Measurements from ENCODE around the gene BMP2K.
"Not testable (repeated sequence)": the region's sequence is repeated elsewhere in the genome, so short reads cannot be mapped to it uniquely, and the experiment has no call there.

Gene BMP2K

DNA sequence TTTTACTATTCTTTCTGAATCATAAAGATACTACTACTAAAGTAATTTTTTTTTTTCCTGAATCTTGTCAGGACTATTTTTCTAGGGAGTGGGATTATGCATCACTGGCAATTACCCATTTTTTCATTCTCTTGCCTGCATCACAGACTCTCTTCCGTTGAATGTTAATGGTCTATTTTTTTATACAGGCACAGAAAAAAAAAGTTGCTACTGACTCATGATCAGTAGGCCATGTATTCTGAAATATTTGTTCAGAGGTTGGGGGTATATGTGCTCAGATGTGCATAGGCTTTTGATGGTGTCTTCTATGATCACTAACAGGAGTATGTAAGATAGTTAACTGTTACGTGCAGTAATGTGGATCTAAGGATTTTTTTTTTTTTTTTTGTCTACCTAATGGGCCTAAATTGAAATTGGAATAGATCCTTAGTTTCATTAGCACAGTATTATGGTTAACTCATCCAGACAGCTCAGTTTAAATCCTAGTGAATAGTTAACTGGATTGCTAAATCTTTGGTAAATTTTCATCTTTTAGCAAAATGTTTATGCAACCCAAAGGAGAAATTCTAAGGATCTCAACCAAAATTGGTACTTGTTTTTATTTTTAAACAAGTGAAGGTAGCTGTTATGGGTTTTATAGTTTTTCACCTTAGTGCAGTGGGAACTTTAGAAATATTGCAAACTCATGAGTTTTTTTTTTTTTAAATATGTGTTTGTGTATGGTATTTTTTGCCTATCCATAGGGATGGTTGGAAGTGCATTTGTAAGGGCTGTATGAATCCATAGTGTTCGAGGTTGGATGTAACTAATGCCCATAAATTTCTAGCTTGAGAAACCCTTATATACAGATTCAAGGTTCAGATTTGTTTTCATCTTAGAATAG lies 12.1 kb downstream of the BMP2K start:
- ATAC-seq (ENCODE audit: low read depth) (no peak), DNase-seq (ENCODE audit: low spot score in 2 of 2) (no peak)
- H3K4me3 Mint-ChIP-seq: no peak overlapping the region
- H3K27ac Mint-ChIP-seq: peak overlapping the region; percentile 5
- peaks cover 47% of the 10 kb centered on the region for H3K4me1 Mint-ChIP-seq
- H3K27me3 Mint-ChIP-seq: no peaks in the 10 kb centered on the region
- H3K9me3 Mint-ChIP-seq: no peaks in the 10 kb centered on the region
- peaks cover 9% of the 10 kb centered on the region for H3K36me3 Mint-ChIP-seq

DNA sequence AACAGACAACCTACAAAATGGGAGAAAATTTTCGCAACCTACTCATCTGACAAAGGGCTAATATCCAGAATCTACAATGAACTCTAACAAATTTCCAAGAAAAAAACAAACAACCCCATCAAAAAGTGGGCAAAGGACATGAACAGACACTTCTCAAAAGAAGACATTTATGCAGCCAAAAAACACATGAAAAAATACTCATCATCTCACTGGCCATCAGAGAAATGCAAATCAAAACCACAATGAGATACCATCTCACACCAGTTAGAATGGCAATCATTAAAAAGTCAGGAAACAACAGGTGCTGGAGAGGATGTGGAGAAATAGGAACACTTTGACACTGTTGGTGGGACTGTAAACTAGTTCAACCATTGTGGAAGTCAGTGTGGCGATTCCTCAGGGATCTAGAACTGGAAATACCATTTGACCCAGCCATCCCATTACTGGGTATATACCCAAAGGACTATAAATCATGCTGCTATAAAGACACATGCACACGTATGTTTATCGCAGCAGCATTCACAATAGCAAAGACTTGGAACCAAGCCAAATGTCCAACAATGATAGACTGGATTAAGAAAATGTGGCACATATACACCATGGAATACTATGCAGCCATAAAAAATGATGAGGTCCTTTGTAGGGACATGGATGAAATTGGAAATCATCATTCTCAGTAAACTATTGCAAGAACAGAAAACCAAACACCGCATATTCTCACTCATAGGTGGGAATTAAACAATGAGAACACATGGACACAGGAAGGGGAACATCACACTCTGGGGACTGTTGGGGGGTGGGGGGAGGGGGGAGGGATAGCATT lies 19.7 kb downstream of the BMP2K start:
- ATAC-seq (ENCODE audit: low read depth); H3K9me3 Mint-ChIP-seq; H3K4me3 Mint-ChIP-seq; H3K27ac Mint-ChIP-seq; H3K27me3 Mint-ChIP-seq; DNase-seq (ENCODE audit: low spot score in 2 of 2): not testable (repeated sequence)
- H3K4me1 Mint-ChIP-seq: peaks cover 44% of the 10 kb centered on the region
- peaks cover 18% of the 10 kb centered on the region for H3K36me3 Mint-ChIP-seq

- ATAC-seq (ENCODE audit: low read depth) (no peak), DNase-seq (ENCODE audit: low spot score in 2 of 2) (no peak)
- Mint-ChIP-seq H3K27ac (peak overlapping the region; percentile 9), H3K27me3 (no peaks in the 10 kb centered on the region), H3K4me3 (no peak overlapping the region), H3K4me1 (peaks cover 44% of the 10 kb centered on the region), H3K36me3 (peaks cover 16% of the 10 kb centered on the region), H3K9me3 (peaks cover 2% of the 10 kb centered on the region)
These were observed 20.4 kb downstream of the BMP2K start for GRCh38 chr4:78796526-78796925.

GRCh38 chr4:78797777-78798284 lies 21.7 kb downstream of the BMP2K start:
- H3K36me3 Mint-ChIP-seq: peaks cover 16% of the 10 kb centered on the region
- H3K27ac Mint-ChIP-seq: peak overlapping the region; percentile 9
- H3K4me3 Mint-ChIP-seq: no peak overlapping the region
- peaks cover 47% of the 10 kb centered on the region for H3K4me1 Mint-ChIP-seq
- ATAC-seq (ENCODE audit: low read depth) (peak; percentile 31), DNase-seq (ENCODE audit: low spot score in 2 of 2) (no peak)
- H3K9me3 Mint-ChIP-seq: peaks cover 2% of the 10 kb centered on the region
- no peaks in the 10 kb centered on the region for H3K27me3 Mint-ChIP-seq

- Mint-ChIP-seq H3K4me3 (peak overlapping the region; percentile 9), H3K27ac (peak overlapping the region; percentile 90), H3K9me3 (peaks cover 2% of the 10 kb centered on the region), H3K27me3 (no peaks in the 10 kb centered on the region), H3K36me3 (peaks cover 17% of the 10 kb centered on the region), H3K4me1 (peaks cover 56% of the 10 kb centered on the region)
- ATAC-seq (ENCODE audit: low read depth): peak; percentile 8
- DNase-seq (ENCODE audit: low spot score in 2 of 2): no peak
These were observed 23.7 kb downstream of the BMP2K start for GRCh38 chr4:78799551-78800495.

DNA sequence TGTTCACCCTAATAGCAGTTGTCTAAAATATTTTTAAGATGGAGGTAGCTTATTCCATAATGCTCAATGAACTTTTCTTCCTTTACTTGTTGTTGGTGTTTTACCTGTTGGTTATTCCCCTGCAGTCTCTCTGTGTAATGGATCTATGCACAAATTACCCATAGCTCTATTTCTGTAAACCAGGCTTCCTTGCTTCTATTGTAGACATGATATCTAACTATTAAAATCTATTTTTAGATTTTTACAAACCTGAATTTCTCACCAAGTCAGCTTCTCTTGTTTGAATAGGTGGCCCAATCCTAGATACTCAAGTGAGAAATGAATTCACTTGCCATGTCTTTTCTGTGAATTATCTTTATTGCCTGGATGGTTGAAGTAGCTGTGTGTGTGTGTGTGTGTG lies 24.8 kb downstream of the BMP2K start:
- Mint-ChIP-seq H3K36me3 (peaks cover 16% of the 10 kb centered on the region), H3K4me1 (peaks cover 53% of the 10 kb centered on the region), H3K27me3 (no peaks in the 10 kb centered on the region), H3K4me3 (no peak overlapping the region), H3K27ac (peak overlapping the region; percentile 74), H3K9me3 (peaks cover 2% of the 10 kb centered on the region)
- DNase-seq (ENCODE audit: low spot score in 2 of 2) (no peak), ATAC-seq (ENCODE audit: low read depth) (no peak)

- no peak for DNase-seq (ENCODE audit: low spot score in 2 of 2)
- Mint-ChIP-seq H3K27me3 (no peaks in the 10 kb centered on the region), H3K27ac (peak overlapping the region; percentile 45), H3K9me3 (peaks cover 6% of the 10 kb centered on the region), H3K4me1 (peaks cover 38% of the 10 kb centered on the region), H3K4me3 (no peak overlapping the region), H3K36me3 (peaks cover 21% of the 10 kb centered on the region)
- no peak for ATAC-seq (ENCODE audit: low read depth)
These were observed 27.8 kb downstream of the BMP2K start for GRCh38 chr4:78803983-78804382.

GRCh38 chr4:78806943-78807460 lies 30.9 kb downstream of the BMP2K start:
- ATAC-seq (ENCODE audit: low read depth) (no peak), DNase-seq (ENCODE audit: low spot score in 2 of 2) (no peak)
- peaks cover 26% of the 10 kb centered on the region for H3K36me3 Mint-ChIP-seq
- no peaks in the 10 kb centered on the region for H3K27me3 Mint-ChIP-seq
- H3K9me3 Mint-ChIP-seq: peaks cover 6% of the 10 kb centered on the region
- H3K27ac Mint-ChIP-seq: no peak overlapping the region
- no peak overlapping the region for H3K4me3 Mint-ChIP-seq
- peaks cover 33% of the 10 kb centered on the region for H3K4me1 Mint-ChIP-seq

DNA sequence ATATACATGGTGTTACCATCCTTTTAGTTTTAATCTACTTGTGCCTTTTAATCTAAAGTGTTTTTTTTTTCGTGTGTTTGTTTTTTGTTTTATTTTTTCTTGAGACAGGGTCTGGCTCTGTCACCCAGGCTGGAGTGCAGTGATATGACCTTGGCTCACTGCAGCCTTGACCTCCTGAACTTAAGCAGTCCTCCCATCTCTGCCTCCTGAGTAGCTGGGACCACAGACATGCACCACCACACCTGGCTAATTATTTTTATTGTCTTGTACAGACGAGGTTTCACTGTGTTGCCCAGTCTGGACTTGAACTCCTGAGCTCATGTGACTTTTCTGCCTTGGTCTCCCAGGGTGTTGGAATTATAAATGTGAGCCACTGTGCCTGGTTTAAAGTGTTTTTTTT lies 33.1 kb downstream of the BMP2K start:
- Mint-ChIP-seq H3K4me1 (peaks cover 34% of the 10 kb centered on the region), H3K9me3 (peaks cover 16% of the 10 kb centered on the region), H3K27ac (peak overlapping the region; percentile 15), H3K27me3 (no peaks in the 10 kb centered on the region), H3K4me3 (no peak overlapping the region), H3K36me3 (peaks cover 35% of the 10 kb centered on the region)
- ATAC-seq (ENCODE audit: low read depth): no peak
- DNase-seq (ENCODE audit: low spot score in 2 of 2): no peak

DNA sequence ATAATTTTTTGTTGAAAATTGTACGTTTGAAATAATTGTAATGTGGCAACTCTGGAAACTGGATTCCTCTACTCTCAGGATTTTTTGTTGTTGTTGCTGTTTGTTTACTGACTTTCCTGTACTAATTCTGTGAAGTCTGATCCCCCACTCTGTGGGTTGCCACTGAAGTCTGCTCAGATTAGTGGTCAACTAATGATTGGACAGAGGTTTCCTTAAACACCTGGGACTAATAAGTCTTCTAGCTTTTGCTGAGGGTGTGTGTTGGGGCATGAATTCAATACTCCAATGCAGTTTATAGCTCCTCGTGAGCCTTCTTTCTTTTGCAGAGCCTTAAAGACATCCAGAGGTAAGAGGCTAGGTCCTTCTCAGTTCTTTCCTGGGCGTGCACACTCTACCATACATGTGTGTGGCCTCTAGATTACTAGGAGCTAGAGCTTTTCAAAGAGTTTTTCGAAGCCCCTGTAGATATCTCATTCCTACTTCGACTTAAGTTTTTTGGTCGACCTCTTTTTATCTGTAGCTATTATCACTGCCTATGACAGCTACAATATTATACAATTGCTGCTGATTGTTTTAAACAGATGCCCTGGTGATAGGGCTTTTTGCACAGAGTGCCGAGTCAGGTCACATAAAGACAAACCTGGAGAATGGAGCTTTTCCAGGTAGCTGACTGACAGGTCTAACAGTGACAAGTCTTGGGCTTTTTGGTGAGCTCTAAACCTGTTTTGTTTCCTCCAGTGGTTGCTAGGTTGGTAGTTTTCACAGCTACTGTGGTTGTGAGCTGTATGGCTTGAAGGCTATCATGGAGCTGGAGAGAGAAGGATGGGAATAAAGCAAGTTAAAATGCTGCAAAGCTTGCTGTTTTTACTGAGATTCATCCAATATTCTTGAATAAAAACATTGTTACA lies 34.0 kb downstream of the BMP2K start:
- H3K4me1 Mint-ChIP-seq: peaks cover 32% of the 10 kb centered on the region
- DNase-seq (ENCODE audit: low spot score in 2 of 2): no peak
- H3K4me3 Mint-ChIP-seq: peak overlapping the region; percentile 24
- no peaks in the 10 kb centered on the region for H3K27me3 Mint-ChIP-seq
- H3K27ac Mint-ChIP-seq: peak overlapping the region; percentile 70
- no peak for ATAC-seq (ENCODE audit: low read depth)
- peaks cover 15% of the 10 kb centered on the region for H3K9me3 Mint-ChIP-seq
- peaks cover 34% of the 10 kb centered on the region for H3K36me3 Mint-ChIP-seq

DNA sequence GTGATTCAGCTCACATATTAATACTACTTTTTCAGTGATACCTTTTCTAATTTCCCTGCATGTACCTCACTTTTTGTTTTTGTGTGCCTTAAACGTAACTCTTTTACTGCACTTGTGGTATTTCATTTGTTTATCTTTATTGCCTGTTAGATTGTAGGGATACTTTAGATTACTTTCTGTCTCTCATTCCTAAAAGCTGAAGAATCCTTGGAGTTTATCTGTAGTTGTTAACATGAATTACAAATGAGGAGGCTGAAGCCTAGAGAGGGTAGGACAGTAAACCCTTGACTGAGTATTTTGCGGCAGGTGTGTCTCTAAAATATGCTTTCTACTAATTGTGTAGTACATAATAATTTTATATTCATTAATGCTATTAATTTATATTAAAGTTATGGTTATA lies 34.9 kb downstream of the BMP2K start:
- Mint-ChIP-seq H3K27me3 (no peaks in the 10 kb centered on the region), H3K4me3 (no peak overlapping the region), H3K27ac (peak overlapping the region; percentile 32), H3K9me3 (peaks cover 14% of the 10 kb centered on the region), H3K4me1 (peaks cover 35% of the 10 kb centered on the region), H3K36me3 (peaks cover 32% of the 10 kb centered on the region)
- DNase-seq (ENCODE audit: low spot score in 2 of 2): no peak
- no peak for ATAC-seq (ENCODE audit: low read depth)

- H3K27me3 Mint-ChIP-seq: no peaks in the 10 kb centered on the region
- H3K36me3 Mint-ChIP-seq: peaks cover 18% of the 10 kb centered on the region
- peaks cover 24% of the 10 kb centered on the region for H3K4me1 Mint-ChIP-seq
- no peak overlapping the region for H3K4me3 Mint-ChIP-seq
- peaks cover 5% of the 10 kb centered on the region for H3K9me3 Mint-ChIP-seq
- ATAC-seq (ENCODE audit: low read depth) (no peak), DNase-seq (ENCODE audit: low spot score in 2 of 2) (no peak)
- H3K27ac Mint-ChIP-seq: peak overlapping the region; percentile 35
These were observed 42.5 kb downstream of the BMP2K start for GRCh38 chr4:78818530-78819079.

Data from memory B cell (primary cell).